Breast epithelium (tissue), 4 donors: ENCODE measurements around the gene GNB5. TPM values are rescaled to one million over a fixed set of nuclear protein-coding genes. Genes with fewer than 3 reads are reported as not detected.

Experiments used
- DNase-seq, 2 donors: peaks; one replicate each; pipeline ENCODE4 v3.0.0-alpha.2; 2019; ENCODE audit warnings: low spot score in 2 of 2
- H3K27ac ChIP-seq, 2 donors: fragments of 200-600 bp; sonication (generic) in 1 of 2; one replicate each; pipeline ENCODE4 v1.5.1; 2016 to 2019; ENCODE audit warnings: mild to moderate bottlenecking in 1 of 2
- H3K27me3 ChIP-seq, 2 donors: fragments of 200-600 bp; sonication (generic) in 1 of 2; one replicate each; pipeline versions ENCODE4 v1.5.1 to v1.6.0; 2017 to 2019; ENCODE audit warnings: control low read depth in 1 of 2, mild to moderate bottlenecking in 1 of 2
- H3K36me3 ChIP-seq: fragments of 200-600 bp; one replicate; pipeline ENCODE4 v1.5.1; 2019
- H3K4me1 ChIP-seq, 2 donors: fragments of 200-600 bp; sonication (generic); one replicate each; pipeline ENCODE4 v1.5.1; 2016 to 2019; ENCODE audit warnings: control low read depth in 1 of 2
- H3K4me3 ChIP-seq, 3 donors: fragments of 200-600 bp; sonication (generic); 1 replicate in 2 of 3; 2 replicates in 1 of 3; pipeline ENCODE4 v1.5.1; 2016 to 2019; ENCODE audit warnings: mild to moderate bottlenecking in 3 of 3, moderate library complexity in 2 of 3
- H3K9me3 ChIP-seq, 2 donors: fragments of 200-600 bp; sonication (generic) in 1 of 2; one replicate each; pipeline ENCODE4 v1.5.1; 2016 to 2019; ENCODE audit warnings: control low read depth in 1 of 2
- POLR2A ChIP-seq: fragments of 450-650 bp; IDR thresholded peaks from one replicate; pipeline ENCODE4 v1.6.1; 2016; ENCODE audit warnings: antibody characterized with exemption, mild to moderate bottlenecking, moderate library complexity
- POLR2AphosphoS5 ChIP-seq, 3 donors: sonication (generic); formaldehyde crosslinking; IDR thresholded peaks; one replicate each; pipeline ENCODE4 v1.6.1; 2017; ENCODE audit warnings: antibody characterized with exemption in 3 of 3
- intact Hi-C: fragments of 100-400 bp; cut with DNase I; formaldehyde crosslinking; loops from one replicate; pipeline ENCODE4 v1.15.1; 2023; ENCODE audit warnings: low total_unique reads
- total RNA-seq, 3 donors: library from RNA; depleted of rRNA; stranded (reverse); fragments of >200 nt; gene quantifications; one replicate each; pipeline ENCODE4 v1.1.0, GENCODE V29; 2016
- TF ChIP-seq, protein P1 (sequence below), 3 donors: fragments of 450-650 bp; IDR thresholded peaks; one replicate each; pipeline ENCODE4 v1.5.1; 2016 to 2017; ENCODE audit warnings: antibody characterized with exemption in 3 of 3, mild to moderate bottlenecking in 3 of 3, moderate library complexity in 3 of 3

GNB5 gene
- total RNA-seq, 3 donors from 2014 or later, result 18.9 to 43.9 (median 43.9) TPM

DNA sequence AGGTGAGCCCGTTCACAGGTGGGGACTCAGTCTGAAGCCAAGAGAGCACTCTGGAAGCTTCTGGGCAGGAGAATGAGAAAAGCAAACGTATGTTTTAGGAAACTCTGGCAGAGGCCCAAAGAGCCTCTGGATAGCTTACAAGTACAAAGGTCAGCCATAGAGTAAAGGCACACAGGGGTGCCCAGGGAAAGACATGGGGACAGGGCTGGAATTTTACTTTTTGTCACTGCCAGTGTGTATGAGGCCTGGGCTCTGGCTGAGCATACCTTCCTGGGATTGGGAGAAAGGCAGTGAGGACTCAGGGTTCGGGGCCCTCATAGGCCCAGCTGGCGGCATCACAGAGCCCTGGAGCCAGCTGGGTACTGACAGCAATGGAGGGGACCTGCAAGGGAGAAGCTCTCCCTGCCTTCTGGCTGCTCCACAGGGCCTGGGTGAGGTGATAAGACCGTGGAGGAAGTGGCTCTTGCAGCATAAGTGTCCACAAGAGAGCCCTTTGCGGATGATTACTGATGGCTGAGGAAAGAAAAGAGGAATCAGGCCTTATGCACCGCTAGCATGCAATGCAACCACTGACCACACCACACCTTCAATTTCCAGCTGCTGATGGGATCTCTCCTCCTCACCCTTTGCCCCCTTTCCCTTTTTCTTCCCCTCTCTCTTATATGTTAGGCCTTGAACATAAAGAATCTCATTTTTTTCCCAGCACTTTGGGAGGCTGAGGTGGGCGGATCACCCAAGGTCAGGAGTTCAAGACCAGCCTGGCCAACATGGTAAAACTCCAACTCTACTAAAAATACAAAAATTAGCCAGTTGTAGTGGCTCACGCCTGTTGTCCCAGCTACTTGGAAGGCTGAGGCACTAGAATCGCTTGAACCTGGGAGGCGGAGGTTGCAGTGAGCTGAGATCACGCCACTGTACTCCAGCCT, 53.5 kb downstream of the GNB5 start:
- no peak for DNase-seq
- Histone ChIP-seq H3K27ac (no peak overlapping the region), H3K36me3 (no peaks in the 10 kb centered on the region), H3K27me3 (no peaks in the 10 kb centered on the region), H3K4me3 (no peak overlapping the region), H3K4me1 (no peaks in the 10 kb centered on the region), H3K9me3 (no peaks in the 10 kb centered on the region)
- intact Hi-C loops, result no loop called here
- TF ChIP-seq, protein P1, sequence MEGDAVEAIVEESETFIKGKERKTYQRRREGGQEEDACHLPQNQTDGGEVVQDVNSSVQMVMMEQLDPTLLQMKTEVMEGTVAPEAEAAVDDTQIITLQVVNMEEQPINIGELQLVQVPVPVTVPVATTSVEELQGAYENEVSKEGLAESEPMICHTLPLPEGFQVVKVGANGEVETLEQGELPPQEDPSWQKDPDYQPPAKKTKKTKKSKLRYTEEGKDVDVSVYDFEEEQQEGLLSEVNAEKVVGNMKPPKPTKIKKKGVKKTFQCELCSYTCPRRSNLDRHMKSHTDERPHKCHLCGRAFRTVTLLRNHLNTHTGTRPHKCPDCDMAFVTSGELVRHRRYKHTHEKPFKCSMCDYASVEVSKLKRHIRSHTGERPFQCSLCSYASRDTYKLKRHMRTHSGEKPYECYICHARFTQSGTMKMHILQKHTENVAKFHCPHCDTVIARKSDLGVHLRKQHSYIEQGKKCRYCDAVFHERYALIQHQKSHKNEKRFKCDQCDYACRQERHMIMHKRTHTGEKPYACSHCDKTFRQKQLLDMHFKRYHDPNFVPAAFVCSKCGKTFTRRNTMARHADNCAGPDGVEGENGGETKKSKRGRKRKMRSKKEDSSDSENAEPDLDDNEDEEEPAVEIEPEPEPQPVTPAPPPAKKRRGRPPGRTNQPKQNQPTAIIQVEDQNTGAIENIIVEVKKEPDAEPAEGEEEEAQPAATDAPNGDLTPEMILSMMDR (IDR thresholded peaks at IDR 0.05), result no peak
- TF ChIP-seq POLR2A (no peak), POLR2AphosphoS5 (IDR thresholded peaks at IDR 0.05) (no peak)

- H3K4me3 ChIP-seq, result no peak overlapping the region
- DNase-seq, result no peak
- no peaks in the 10 kb centered on the region for H3K27me3 ChIP-seq
- no peaks in the 10 kb centered on the region for H3K9me3 ChIP-seq
- intact Hi-C loops, result no loop called here
- H3K4me1 ChIP-seq, result no peaks in the 10 kb centered on the region
- TF ChIP-seq POLR2AphosphoS5 (IDR thresholded peaks at IDR 0.05), result no peak
- no peak for TF ChIP-seq POLR2A
- TF ChIP-seq, protein P1 (IDR thresholded peaks at IDR 0.05), result no peak
- no peaks in the 10 kb centered on the region for H3K36me3 ChIP-seq
- no peak overlapping the region for H3K27ac ChIP-seq
Measured at GRCh38 chr15:52136442-52136980, 54.7 kb downstream of the GNB5 start.

- Histone ChIP-seq H3K27ac (no peak overlapping the region), H3K4me1 (no peaks in the 10 kb centered on the region), H3K4me3 (no peak overlapping the region), H3K36me3 (no peaks in the 10 kb centered on the region), H3K27me3 (no peaks in the 10 kb centered on the region), H3K9me3 (no peaks in the 10 kb centered on the region)
- TF ChIP-seq POLR2A (no peak), POLR2AphosphoS5 (IDR thresholded peaks at IDR 0.05) (no peak)
- TF ChIP-seq, protein P1 (IDR thresholded peaks at IDR 0.05), result no peak
- intact Hi-C loops, result no loop called here
- no peak for DNase-seq
Measured at GRCh38 chr15:52134502-52135144, 56.6 kb downstream of the GNB5 start.

- DNase-seq, result no peak
- Histone ChIP-seq H3K27me3 (no peaks in the 10 kb centered on the region), H3K27ac (no peak overlapping the region), H3K4me3 (no peak overlapping the region), H3K9me3 (no peaks in the 10 kb centered on the region), H3K4me1 (no peaks in the 10 kb centered on the region), H3K36me3 (no peaks in the 10 kb centered on the region)
- intact Hi-C loops, result no loop called here
- TF ChIP-seq, protein P1 (IDR thresholded peaks at IDR 0.05), result no peak
- TF ChIP-seq POLR2A (no peak), POLR2AphosphoS5 (IDR thresholded peaks at IDR 0.05) (no peak)
Measured at GRCh38 chr15:52133510-52134220, 57.5 kb downstream of the GNB5 start.
